Measurements from ENCODE around the gene LOXL1.

The LOXL1 gene

DNA sequence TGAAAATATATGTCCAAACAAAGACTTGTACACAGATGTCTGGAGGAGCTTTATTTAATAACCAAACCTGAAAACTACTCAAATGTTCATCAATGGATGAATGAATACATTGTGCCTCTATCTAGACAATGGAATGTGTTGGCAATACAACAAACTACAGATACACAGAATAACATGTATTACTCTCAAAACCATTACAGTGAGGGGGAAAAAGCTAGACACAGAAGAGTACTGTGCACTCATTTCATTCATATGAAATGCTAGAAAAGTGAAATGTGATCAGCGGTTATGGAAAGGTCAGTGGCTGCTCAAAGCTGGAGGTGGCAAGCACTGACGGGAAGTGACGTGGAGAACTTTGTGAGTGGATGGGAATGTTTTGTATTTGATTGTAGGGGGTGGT, 52.6 kb downstream of the LOXL1 start:
- DNase-seq (ENCODE audit: low read depth) = no peak
- H3K4me3 ChIP-seq (ENCODE audit: low read length) = no peak overlapping the region
- TF ChIP-seq, protein P1, sequence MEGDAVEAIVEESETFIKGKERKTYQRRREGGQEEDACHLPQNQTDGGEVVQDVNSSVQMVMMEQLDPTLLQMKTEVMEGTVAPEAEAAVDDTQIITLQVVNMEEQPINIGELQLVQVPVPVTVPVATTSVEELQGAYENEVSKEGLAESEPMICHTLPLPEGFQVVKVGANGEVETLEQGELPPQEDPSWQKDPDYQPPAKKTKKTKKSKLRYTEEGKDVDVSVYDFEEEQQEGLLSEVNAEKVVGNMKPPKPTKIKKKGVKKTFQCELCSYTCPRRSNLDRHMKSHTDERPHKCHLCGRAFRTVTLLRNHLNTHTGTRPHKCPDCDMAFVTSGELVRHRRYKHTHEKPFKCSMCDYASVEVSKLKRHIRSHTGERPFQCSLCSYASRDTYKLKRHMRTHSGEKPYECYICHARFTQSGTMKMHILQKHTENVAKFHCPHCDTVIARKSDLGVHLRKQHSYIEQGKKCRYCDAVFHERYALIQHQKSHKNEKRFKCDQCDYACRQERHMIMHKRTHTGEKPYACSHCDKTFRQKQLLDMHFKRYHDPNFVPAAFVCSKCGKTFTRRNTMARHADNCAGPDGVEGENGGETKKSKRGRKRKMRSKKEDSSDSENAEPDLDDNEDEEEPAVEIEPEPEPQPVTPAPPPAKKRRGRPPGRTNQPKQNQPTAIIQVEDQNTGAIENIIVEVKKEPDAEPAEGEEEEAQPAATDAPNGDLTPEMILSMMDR (conservative IDR thresholded peaks at IDR 0.05; ENCODE audit: low read depth, low read length) = no peak

DNA sequence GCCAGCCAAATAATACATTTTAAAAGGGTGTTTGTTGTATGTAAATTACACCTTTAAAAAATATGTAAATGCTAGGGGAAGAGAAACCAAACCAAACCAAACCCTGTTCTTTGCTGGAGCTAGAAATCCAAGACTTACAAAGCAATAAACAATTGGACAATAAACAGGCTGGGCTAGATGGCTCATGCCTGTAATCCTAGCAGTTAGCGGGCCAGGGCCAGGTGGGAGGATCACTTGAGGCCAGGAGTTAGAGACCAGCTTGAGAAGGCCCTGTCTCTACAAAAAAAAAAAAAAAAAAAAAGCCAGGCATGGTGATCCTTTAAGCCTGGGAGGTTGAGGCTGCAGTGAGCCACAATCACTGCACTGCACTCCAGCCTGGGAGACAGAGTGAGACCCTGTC, 53.4 kb downstream of the LOXL1 start:
- TF ChIP-seq, protein P1 (conservative IDR thresholded peaks at IDR 0.05; ENCODE audit: low read depth, low read length) = no peak
- H3K4me3 ChIP-seq (ENCODE audit: low read length) = no peak overlapping the region
- DNase-seq (ENCODE audit: low read depth) = no peak

DNA sequence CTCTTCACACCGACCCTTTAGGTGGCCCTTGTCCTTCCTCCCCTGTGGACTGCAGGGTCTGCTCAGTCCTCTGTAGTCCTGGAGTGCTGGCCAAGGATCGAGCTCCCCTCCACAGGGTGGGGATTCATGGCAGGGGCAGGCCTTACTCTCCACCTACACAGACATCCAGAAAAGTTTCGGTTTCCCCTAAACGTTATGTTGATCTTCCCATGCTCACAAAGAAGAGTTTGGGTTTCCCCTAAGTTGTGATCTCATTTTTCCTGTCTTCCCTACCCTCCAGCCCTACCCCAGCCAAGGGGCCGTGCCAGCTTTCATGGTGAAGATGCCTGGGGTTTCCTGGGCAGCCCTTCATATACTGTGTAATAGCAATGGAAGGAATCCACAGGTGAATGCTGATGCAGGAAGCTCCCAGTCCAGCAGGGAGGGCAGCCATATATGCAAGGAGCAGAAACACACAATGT, 55.5 kb downstream of the LOXL1 start:
- no peak overlapping the region for H3K4me3 ChIP-seq (ENCODE audit: low read length)
- TF ChIP-seq, protein P1 (conservative IDR thresholded peaks at IDR 0.05; ENCODE audit: low read depth, low read length) = no peak
- no peak for DNase-seq (ENCODE audit: low read depth)

DNA sequence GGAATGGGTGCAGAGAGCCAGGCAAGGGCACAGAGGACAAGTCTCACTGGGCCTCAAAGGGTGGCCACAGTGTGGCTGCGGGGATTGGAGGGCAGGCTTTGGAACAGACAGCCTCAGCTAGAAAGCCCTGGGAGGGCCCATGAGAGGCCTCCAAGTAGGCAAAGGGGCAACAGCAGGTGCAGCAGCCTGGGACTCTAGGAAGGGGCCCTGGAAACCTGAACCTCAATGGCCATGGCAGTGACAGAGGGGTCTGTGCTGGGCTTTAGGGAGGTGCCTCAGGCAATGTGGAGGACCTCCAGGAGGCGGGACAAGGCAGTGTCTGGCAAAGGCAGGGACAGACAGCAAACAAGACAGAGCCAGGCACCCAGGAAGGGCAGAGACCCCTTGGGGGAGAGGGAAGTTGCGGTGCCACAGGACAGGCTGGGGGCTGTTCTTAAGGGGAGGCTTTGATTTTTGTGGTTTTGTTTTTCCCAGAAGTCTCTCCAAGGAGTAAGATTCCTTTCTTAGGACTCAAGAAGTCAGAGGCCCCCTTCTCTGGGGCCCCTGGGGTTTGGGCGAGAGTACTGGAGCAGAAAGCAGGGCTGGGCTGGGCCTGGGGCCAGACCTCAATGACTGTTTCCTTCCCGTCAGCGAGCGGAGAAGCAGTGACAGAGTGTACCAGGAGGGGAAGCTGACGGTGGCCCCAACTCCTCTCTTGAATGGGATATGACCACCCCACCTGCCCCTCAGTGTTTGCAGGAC, 56.1 kb downstream of the LOXL1 start:
- H3K4me3 ChIP-seq (ENCODE audit: low read length) = no peak overlapping the region
- peak; percentile 83 for DNase-seq (ENCODE audit: low read depth)
- TF ChIP-seq, protein P1 (conservative IDR thresholded peaks at IDR 0.05; ENCODE audit: low read depth, low read length) = no peak

DNA sequence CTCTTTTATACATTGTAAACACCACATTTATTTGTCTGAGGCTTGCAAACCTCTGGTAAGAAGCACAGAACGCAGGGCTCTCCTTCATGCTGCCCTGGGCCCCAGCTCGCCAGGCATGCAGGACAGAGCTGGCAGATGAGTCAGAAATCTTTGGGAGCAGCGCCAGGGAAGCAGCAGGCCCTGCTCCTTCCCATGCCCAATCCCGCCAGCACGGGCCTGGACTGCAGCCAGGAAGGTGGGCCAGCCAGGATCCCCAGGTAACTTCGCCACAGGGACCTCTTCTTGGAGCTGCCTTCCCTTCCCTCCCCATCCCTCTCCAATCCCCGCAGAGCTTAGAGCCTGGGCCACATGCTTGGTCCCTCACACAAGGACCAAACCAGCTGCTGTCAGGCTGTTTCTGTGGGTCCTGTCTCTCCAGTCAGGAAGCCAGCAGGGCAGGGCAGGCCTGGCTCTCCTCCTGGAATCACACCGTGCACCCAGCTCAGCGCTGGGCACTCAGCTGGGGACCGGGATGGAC, 57.0 kb downstream of the LOXL1 start:
- H3K4me3 ChIP-seq (ENCODE audit: low read length) = no peak overlapping the region
- DNase-seq (ENCODE audit: low read depth) = peak; percentile 48
- TF ChIP-seq, protein P1 (conservative IDR thresholded peaks at IDR 0.05; ENCODE audit: low read depth, low read length) = no peak

DNA sequence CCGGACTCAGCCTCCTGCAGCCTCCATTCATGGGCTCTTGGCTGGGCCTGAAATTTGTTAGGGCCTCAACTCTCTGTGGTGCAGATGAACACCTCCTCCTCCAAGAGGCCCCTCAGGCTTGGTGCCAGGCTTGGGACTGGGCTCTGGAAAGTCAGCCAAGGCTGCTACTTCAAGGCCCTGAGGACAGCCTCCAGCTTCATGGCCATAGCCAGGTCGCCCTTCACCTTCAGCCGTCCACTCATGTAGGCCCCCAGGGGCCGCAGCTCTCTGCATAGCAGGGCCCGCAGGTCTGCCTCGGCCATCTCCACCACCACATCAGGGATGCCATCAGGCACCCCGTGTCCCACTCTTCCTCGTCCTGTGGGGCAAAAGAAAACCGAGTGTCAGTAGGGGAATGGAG, 57.5 kb downstream of the LOXL1 start:
- TF ChIP-seq, protein P1 (conservative IDR thresholded peaks at IDR 0.05; ENCODE audit: low read depth, low read length) = no peak
- DNase-seq (ENCODE audit: low read depth) = no peak
- H3K4me3 ChIP-seq (ENCODE audit: low read length) = no peak overlapping the region

Data from retinal pigment epithelial cell (primary cell).